Measurements from ENCODE around the gene PIEZO2.
"Not testable (repeated sequence)": the region's sequence is repeated elsewhere in the genome, so short reads cannot be mapped to it uniquely, and the experiment has no call there.

PIEZO2 gene

GRCh38 chr18:10877987-10878386, 271.4 kb downstream of the PIEZO2 start:
- no peak for DNase-seq

- no peak for DNase-seq
Observed at GRCh38 chr18:10875811-10876210, 273.6 kb downstream of the PIEZO2 start.

DNA sequence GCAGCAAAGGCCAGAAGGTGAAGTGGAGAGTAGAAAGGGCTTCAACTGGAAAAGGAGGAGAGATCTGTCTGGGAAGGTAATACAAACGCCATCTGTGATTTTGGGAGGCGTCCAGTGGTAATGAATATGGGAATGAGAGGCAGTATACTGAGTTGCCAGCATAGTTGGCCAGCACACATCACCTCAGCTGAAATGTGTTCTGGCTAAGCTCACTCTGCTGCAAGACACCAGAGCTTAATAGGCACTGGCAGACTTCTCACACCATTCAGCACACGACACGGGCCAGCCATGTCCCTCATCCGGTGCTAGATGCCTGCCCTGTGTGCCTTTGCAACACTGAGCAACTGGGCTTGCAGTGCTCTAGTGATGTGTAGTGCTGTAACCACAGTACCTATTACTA, 277.1 kb downstream of the PIEZO2 start:
- no peak for DNase-seq

DNA sequence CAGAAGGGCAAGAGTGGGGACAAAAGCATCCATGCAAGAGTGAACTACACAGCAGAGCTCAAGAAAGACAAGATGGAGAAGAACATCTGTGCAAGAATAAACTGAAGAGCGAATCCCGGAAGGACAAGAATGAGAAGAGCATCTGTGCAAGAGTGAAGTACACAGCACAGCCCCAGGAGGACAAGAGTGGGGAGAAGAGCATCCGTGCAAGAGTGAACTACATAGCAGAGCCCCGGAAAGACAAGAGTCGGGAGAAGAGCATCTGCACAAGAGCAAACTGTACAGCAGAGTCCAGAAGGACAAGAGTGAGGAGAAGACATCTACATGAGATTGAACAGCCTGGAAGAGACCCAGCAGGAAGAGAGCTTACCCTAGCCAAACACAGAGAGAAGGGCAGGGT, 284.6 kb downstream of the PIEZO2 start:
- DNase-seq = no peak

- DNase-seq = no peak
Observed at GRCh38 chr18:10863026-10863425, 286.3 kb downstream of the PIEZO2 start.

GRCh38 chr18:10860928-10861327, 288.4 kb downstream of the PIEZO2 start:
- DNase-seq = no peak

- no peak for DNase-seq
Observed at GRCh38 chr18:10860382-10860781, 289.0 kb downstream of the PIEZO2 start.

GRCh38 chr18:10858477-10858876, 290.9 kb downstream of the PIEZO2 start:
- no peak for DNase-seq

GRCh38 chr18:10856132-10856531, 293.2 kb downstream of the PIEZO2 start:
- DNase-seq = no peak

GRCh38 chr18:10852385-10853303, 296.7 kb downstream of the PIEZO2 start:
- no peak for DNase-seq

DNA sequence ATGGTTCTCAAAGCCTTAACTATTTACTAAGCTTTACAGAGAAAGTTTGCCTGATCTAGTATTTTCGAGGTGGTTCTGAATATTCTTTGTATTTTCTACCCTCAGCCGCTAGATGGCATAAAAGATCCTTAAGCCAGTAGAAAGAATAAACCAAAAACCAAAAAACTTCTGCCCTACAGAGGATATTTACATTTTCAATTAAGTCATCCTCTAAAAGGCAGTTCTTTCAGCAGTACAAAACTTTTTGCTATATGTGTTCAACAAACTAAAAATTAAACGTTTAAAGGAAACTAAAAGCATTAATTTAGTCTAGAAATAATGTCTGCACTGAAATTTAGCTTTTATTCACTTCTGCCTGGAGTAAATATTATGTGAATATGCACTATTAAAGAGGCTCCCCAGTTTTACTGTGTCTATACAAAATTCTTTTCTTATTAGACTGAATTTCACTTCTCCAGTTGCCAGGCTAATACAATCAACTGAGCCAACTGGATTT, 297.5 kb downstream of the PIEZO2 start:
- no peak for DNase-seq

DNA sequence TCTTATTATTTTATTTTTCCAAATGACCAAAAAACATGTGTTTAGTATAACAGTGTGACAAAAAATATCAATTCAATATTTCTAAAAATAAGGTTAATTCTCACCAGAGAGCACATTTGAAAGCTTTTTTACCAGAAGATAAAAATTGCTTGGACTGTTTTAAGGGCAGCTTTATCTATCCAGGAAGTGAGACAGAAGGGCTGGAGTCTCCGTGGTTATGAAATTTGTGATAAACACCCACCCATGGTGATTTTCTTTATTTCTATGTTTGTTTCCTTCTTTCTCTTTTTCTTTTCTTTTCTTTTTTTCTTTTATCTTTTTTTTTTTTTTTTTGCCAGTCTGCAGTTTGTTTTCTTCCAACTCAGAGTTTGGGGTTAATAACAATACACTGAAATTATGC, 298.5 kb downstream of the PIEZO2 start:
- no peak for DNase-seq

- DNase-seq = no peak
Observed at GRCh38 chr18:10850216-10850615, 299.2 kb downstream of the PIEZO2 start.

GRCh38 chr18:10847907-10848306, 301.5 kb downstream of the PIEZO2 start:
- no peak for DNase-seq

DNA sequence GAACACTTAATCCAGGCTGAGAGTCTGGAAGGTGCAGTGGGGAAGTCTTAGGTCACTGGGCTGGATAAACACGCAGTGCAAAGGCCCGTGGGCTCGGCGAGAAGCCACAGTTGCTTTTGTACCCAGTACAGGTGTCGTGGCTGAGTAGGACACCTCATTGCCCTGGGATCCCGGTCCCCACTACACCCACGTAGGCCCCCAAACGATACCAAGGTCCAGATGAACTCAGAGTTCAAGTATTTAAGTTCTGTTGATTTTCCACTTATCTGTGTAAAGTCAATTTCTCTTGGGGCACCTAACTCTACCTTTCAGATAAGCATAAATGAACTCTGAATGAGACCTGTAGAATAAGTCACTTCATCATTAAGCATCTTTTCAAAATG, 302.0 kb downstream of the PIEZO2 start:
- no peak for DNase-seq

GRCh38 chr18:10846657-10847407, 302.5 kb downstream of the PIEZO2 start:
- no peak for DNase-seq

GRCh38 chr18:10846035-10846434, 303.3 kb downstream of the PIEZO2 start:
- DNase-seq = not testable (repeated sequence)

- no peak for DNase-seq
Observed at GRCh38 chr18:10843565-10843964, 305.8 kb downstream of the PIEZO2 start.

DNA sequence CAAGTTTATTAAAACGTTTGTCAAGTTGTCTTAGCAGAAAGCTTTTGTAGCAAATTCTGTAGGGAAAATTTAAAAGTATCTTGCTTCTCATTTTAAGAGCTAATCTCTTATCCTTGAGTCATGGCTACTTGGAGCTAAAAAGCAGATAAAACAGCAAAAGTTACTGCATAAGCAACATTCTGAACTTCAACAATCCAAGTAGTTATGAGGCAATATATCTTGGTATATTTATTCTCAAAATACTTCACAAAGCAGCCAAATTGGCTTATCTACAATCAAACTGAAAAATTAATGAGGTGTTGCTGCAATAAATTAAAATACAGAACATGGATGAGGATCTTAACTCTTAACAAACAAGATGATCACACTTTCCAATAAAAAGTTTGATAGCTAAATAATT, 306.5 kb downstream of the PIEZO2 start:
- no peak for DNase-seq

DNA sequence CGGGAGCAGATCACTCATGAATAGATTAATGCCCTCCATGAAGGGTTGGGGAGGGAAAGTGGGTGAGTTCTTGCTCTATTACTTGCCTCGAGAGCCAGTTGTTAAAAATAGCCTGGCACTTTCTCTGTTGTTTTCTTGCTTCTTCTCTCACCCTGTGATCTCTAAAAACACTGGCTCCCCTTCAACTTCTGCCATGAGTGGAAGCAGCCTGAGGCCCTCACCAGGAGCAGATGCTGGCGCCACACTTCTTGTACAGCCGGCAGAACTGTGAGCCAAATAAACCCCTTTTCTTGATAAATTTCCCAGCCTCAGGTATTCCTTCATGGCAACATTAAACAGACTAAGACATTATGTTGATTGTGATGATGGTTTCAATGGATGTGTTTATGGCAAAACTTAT, 307.0 kb downstream of the PIEZO2 start:
- no peak for DNase-seq

DNA sequence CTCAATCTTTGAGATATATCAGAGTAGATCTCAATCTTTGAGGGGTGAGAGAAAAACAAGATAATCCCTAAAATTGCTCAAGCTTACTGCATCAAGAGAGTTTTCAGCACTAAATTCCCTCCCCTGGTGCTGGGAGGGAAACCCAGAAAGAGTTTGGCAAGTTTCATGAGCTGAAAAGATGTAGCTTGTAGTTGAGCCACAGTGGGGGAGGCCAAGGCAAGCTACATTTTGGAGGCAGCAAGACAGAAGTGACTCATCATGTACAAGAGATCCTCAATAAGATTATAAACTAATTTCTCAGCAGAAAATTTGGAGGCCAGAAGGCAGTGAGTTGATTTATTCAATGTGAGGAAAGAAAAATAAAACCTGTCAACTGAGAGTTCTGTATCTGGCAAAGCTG, 308.2 kb downstream of the PIEZO2 start:
- DNase-seq = no peak

DNA sequence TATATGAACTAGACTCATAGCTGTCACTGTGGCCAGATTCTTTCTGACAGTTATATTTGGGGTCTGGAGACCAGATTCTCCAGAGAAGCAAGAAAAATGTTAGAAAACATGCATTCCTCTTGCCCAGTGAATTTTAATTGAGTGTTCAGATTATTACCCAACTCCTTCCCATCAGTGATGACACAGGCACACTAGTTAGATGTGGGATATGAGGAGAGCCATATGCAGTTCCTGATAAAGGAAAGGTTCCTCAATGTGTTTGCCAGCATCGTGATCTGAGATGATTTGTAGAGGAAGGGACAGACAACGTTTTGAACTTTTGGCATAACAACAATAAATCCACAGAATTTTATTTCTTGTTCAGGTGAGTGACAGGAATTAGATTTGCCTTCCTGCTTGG, 308.6 kb downstream of the PIEZO2 start:
- DNase-seq = no peak

DNA sequence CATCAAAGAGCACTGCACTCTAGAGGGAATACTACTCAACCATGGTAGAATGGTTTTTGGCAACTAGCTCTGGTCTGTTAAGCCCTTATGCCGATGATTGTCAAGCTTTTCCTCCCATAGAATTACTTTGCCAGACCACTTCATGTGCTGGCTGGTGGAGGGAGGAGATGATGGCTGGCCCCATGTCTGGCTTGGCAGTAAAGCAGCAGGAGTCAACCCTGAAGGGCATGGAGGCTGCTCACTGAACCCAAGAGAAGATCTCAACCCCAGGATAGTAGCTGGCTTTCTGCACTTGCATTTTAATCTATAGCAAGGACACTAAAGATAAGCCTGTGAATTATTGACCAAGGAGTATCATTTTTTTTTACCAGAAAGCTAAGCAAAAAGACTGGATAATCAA, 309.9 kb downstream of the PIEZO2 start:
- DNase-seq = no peak

DNA sequence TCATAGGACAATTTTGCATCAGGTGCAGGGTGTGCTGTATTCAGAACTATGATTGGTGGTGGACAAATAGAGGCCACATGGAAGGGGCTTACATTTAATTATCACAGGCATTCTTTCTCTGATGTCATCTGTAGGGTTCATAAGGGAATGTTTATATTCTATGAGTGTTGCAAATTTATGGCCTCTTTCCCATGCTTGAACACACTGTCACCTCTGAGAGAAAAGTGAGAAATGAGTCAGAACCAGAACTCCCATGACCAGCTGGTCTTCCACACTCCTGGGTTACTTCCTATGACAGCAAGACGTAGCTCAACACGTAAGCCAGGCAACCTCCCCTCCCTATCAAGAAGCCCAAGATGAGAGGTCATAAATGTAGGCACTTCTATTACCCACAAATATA, 310.8 kb downstream of the PIEZO2 start:
- DNase-seq = no peak

All from stimulated activated CD4-positive, alpha-beta T cell treated with anti-CD3 and anti-CD28 coated beads, Interleukin-15, amount 100 ng/mL, for 24 hours (primary cell).